GM21528 (cell line): ENCODE measurements around the gene MYBBP1A.

Experiments used
- ATAC-seq: cut with Tn5 transposase; IDR thresholded peaks from one replicate; pipeline ENCODE4 v1.9.1; 2021; ENCODE audit warnings: mild to moderate bottlenecking, moderate library complexity; ENCODE audit not compliant: unreplicated experiment, low FRiP score

MYBBP1A gene

DNA sequence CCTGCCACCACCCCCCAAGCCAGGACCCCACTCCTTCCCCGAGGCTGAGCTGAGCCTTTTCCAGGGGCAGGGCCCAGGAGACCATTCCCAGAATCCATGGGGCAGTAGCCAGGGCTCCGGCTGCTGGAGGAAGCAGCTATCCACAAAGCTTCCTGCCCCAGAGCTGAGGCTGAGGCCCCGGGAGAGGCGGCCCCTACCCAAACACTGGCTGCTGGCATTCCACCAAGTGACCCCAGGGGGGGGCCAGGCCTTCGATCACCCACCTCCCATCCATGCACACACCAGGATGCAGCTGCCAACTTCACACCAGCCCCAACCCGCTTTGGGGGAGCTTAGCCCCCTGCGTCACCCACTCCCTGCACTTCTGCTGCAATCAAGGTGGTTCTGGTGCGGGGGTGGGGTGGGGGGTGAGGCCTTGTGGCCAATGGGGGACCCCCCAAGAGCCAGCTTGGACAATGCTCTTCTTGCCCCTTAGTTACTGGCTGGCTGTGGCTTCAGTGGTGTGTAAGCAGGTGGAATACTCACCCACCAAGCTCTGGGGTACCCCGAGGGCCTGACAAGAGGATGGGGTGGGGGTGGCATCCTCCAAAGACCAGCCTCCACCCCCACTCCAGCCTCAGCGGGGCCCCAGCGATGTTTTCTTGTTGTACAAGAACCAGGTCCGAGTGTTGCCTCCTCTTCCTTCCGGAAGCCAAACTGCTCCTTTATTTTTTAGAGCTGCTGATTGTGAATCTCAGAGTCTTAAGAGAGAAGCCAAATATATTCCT lies 16.8 kb downstream of the MYBBP1A start:
- no peak for ATAC-seq

DNA sequence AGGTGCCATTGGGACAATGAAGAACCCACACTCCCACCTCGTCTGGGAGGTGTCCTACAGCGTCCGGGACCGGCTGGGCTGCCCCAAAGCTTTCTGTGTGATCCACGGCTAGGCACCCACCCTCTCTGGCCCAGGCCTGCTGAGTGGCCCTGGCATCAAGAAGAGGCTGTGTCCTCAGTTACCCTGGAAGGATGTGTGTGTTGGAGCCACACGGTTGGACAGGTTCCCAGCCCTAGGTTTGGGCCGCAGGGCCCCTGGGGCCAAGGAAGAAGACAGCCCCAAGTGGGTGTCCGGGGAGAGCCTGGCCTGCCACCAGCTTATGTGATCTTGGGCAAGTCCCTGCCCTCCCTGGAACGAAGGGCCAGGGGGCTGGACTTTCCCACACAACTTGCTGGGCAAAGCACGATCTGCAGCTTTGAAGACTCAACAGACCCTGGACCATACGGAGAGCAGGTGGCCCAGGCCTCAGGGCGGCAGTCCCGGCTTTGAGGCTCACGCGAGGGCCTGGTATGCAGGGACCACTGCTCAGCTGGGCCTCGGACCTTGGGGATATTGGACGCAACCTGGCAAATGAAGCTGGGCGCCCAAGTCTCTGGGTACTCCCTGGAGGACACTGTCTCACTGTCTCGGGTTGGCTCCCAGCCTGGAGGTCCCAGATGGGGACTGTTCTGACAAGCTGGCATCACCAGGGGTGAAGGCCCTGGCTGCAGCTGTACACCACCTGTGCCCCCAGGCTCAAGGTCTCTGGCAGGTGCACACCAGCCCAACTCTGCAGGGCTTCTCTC lies 17.5 kb downstream of the MYBBP1A start:
- ATAC-seq = no peak

DNA sequence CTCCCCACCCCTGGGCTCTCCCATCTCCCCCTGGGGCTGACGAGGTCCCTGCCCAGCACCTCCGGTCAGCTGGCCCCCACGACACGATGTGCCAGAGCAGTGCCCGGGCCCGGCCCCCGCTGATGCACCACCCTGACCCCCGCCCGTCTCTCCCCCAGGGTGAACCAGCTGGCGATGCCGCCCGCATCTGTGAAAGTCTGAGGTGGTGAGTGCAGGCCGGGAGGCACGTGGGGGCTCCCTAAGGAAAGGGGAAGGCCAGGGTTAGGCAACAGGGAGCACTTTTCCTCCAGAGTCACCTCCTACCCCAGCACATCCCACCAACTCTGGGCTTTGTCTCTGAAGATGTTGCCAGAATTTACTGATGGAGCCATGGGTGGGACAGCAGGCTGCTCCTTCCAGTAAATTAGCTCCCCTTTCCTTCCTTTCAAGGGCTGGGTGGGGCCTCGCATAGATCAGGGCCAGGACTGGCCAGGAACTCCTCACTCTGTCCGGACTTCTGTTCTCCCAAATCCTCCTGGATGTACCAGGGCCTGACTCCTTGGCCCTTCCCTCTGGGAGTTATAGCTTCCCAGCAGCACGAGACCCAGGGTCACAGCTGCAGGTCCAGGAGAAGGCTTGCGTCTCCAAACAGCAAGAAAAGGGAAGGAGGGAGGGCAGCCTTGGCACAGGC lies 18.3 kb downstream of the MYBBP1A start:
- no peak for ATAC-seq

DNA sequence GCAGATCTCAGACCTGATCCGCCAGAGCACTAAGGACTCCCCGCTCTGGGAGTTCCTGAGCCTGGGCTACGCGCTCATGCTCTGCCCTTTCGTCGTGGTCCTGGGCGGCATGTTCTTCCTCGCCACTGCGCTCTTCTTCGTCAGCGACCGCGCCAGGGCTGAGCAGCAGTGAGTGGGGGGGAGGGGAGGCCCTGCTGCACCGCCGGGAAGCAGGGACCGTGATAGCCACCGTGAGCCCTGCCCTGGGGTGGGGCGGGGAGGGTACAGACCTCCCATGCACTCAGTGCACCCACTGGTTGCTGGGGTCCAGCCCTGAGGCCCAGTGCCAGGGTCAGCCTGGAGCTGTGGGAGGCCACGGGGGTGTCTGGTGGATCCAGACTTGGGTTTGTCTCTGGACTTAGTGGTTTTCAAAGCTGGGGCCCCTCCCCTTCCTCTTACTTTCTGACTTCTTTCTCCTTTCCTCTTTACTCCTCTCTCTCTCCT lies 18.9 kb downstream of the MYBBP1A start:
- ATAC-seq = no peak

DNA sequence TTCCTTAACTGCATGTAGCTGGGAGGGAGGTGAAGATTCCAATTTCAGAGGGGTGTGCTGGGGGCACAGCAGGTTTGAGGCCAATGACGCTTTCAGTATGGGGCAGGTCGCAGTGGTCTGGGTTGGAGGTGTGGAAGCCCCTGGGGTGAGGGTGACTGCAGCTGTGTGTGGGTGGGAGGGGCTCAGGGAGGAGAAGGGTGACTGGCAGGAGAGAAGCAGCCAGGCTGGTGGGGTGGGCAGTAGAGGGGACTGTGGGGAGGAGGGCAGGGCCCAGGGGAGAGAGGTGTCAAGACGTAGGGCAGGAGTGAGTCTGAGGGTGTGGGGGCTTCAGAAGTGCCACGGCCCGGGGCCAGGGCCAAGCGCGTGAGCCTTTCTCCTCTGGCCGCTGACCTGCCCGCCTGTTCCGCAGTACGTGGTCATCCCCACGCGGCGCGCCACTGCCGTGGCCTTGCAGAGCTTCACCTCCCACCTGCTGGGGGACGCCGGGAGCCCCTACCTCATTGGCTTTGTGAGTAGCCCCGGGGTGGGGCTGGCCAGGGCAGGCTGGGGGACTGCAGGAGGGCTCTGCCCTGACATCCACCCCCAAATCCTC lies 19.4 kb downstream of the MYBBP1A start:
- ATAC-seq = no peak

DNA sequence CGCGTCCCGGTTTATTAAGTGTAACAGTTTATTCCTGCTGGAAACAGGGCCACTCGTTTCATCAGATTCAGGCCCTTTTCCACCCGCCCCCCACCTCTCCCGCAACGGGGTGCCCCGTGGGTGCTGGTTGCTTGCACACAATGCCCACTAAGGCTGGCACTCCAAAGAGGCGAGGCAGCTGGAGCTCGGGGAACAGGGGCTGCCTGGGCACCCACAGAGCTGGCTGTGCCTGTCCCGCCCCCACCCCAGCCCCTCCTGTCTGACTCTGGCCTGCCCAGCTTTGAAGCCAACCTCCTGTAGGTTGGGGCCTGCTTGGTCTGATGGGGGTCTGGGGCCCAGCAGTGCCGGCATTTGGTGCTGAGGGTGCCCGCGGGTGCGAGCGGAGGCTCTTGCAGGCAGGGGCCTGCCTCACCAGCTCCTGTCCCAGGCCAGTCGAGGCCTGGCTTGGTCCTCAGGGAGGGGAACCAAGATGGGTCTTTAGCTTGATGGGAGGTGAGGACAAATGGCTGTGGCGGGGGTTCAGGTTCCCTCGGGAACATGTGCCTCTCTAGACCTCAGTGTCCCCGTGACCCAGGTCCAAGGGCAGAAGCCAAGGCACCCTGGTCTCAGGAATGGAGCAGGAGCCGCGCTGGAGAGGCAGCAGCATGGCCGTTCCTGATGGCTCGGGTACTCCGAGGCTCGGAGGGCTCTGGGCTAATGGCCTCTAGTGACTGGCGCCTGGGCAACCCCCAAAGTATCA lies 20.1 kb downstream of the MYBBP1A start:
- ATAC-seq = no peak

DNA sequence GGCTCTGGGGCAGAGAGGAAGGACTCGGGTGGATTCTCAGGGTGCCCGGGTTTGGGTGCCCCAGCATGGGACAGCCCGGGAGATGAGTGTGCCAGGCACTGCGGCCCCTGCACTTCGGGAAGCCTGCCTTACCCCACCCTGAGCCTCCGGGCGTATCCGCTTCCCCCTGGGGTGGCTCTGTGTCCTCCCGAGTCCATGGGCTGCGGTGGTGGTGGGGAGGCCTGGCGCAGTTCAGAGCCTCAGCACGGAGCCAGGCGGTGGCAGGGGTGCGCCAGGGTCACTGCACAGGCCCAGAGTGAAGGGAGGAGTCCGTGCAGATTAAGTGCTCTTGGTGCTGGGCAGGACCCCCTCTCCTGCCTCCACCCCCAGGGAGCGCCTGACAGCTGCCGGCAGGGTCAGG lies 20.7 kb downstream of the MYBBP1A start:
- ATAC-seq = no peak

DNA sequence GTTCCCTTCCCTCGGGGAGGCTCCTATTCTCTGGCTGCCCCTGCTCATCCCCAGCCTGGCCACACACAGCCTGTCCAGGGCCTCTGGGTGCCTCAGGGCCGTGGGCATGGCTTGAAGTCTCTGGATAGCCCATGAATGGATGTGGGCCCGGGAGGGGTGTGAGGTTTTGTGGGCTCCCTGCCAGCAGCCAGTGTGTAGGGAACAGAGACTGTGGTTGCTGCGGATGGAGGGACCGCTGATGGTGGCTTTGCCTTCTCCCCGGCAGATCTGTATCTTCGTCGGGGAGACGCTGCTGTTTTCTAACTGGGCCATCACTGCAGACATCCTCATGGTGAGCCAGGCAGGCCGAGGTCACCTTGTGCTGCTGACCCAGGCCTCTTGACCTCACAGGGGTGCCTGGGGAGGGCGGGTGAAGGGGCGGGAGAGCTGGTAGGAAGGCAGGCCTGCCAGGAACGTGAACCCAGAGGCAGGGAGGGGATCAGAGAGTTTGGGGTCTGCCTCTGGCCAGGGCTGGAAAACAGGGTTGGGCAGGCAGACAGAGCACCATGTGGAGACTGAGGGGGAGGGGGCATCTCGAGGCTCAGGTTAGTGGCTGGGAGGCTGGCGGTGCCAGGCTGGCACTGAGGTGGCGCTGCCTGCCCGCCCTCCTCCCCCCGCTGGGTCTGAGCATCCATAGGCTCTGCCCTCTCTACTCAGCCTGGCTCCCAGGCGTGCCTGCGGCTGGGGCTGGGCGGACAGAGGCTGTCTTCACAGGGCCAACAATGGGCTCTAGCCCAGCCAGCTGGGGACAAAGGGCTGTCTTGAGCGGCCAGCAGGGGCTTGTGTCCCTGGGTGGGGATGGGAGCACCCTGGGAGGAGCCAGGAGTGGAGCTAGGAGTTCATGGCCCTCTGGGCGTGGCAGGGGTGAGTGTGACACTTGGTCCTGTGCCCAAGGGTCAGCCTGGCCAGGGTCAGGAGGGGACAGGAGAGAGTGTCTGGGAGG lies 21.4 kb downstream of the MYBBP1A start:
- no peak for ATAC-seq

DNA sequence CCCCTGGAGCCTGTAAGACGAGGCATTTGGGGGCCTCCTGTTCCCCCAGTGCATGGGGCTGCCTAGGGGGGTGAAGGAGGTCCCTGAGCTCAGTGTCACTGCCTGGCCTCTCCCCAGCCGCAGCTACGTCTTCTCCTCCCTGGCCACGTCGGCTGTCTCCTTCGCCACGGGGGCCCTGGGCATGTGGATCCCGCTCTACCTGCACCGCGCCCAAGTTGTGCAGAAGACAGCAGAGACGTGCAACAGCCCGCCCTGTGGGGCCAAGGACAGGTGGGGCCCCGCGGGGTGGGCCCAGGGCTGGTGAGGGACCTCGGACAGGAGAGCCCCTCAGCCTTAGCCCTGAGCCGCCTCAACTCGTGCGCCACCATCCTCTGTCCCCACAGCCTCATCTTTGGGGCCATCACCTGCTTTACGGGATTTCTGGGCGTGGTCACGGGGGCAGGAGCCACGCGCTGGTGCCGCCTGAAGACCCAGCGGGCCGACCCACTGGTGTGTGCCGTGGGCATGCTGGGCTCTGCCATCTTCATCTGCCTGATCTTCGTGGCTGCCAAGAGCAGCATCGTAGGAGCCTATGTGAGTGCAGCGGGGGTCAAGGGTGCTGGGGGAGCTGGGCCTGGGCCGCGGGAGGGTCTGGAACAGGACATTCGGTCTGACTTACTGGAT lies 22.2 kb downstream of the MYBBP1A start:
- no peak for ATAC-seq

DNA sequence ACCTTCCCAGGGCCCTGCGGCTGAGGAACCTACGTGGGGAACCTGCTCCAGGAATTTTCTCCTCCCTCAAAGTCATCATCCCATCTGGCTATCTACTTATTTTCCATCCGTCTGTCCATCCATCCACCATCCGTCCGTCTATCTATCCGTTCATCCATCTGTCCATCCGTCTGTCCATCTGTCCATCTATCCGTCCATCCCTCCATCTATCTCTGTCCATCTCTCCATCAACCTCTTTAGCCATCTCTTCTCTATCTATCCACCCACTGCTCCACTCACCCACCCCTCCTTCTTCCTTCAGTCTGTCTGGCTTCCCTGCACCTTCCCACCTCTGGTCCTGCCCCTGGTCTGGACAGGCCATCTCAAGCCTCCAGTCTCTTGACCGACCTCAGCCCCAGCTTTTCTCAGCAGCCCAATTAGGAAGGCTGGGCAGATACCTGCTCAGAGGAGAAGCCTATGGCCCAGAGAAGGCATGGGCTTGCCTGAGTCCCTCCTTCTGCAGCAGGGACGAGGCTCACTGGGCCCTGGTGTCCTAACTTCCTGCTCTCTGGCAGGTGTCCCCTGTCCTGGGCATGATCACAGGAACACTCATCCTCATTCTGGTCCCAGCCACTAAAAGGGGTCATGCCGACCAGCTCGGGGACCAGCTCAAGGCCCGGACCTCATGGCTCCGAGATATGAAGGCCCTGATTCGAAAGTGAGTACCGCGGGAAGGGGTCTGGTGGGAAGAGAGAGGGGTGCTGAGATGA lies 23.0 kb downstream of the MYBBP1A start:
- no peak for ATAC-seq

DNA sequence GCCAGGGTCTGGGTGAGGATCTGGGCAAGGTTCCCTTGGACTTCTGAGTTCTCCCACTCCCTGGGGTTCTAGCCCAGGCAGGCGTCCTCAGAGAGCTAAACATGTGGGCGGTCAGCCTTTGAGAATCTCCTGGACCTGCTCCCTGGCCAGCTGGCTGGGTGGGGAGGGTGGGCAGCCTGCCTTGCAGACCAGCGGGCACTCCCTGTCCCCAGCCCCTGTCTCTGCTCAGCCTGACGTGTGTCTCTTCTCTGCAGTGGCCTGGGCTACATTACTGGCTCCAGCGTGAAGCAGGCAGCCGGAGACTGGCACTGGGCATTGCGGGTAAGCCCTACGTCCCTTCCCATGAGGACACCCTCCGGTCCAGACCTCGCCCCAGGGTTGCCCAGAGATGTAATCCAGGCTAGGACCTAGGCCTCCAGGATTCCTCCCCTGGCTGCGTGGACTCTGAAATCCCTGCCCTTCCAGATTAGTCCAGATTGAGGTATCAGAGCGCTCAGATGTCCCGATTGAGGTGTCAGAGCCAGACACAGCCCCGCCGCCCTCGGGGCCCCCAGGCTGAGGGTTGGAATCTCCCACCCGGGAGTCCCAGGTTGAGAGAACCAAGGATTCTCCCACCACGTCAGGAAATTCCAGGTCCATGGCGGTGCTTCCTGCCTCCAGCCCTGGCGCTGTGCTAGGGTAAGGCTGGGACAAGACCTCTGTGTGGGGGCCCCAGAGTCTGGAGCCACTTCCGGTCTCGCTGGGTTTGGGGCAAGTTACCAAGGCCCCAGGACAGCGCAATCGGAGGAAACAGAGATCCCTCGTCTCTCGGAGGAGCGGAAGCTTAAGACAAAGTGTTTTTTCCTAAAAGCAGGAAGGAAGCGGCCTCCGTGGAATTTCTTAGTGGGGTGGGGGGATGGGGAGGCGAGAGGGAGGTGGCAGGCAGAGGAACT lies 24.1 kb downstream of the MYBBP1A start:
- ATAC-seq = no peak

DNA sequence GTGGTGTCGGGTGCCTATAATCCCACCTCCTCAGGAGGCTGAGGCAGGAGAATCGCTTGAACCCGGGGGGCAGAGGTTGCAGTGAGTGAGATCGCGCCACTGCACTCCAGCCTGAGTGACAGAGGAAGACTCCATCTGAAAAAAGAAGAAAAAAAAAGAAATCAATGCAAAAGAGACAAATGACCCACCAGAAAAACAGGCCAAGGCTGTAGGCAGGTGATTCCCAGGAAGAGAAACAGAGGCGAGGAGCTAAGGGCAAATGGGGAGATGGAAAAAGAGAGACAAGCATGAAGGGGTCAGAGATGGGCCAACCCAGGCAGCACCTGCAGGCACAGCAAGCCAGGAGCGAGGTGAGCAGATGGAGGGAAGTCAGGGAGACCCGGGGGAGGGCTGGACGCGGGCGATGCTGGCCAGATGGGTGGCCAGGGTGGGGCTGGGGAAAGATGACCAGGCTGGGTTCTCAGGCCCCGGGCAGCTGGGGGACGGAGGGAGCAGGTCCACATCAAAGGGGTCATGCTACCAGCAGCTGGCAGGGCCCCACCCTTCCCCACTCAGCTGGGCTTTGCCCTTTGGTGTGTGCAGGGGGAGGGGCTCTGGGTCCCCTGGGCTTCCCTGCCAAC lies 25.5 kb downstream of the MYBBP1A start:
- ATAC-seq = no peak

DNA sequence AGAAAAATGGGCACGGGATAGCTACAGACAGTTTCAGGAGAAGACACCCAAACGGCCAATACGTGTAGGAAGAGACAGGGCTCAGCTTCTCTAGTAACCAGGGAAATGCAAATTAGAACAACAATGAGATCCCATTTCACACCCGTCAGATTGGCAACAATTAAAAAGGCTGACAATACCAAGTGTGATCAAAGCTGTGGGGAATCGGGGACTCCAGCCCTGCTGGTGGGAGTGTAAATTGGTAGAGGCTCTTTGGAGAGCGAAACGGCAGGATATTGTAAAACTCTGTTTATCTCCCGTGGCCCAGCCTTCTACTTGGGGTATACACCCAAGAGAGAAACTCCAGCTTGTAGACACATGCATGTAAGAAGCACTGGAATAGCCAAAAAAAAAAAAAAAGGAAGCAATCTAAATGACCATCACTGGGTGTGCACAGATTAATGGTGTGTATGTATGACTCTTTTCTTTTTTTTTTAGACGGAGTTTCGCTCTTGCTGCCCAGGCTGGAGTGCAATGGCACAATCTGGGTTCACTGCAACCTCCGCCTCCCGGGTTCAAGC lies 27.5 kb downstream of the MYBBP1A start:
- ATAC-seq = no peak

DNA sequence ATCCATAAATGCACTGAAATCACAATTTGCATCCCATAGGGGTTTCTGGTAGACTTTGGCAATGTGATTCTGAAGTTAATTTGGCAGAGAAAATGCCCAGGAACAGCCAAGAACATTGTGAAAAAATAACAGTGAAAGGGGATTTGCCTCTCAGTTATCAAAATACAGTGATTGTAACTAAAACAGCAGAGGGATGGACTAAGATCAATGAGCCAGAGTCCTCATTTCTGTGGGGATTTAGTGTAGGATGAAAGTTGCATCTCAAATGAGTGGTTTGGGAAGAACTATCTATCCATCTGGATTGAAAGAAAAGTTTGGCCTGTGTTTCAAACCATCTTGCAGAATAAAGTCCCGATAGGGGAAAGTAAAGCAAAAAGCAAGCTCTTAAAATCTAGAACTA lies 28.1 kb downstream of the MYBBP1A start:
- ATAC-seq = no peak

DNA sequence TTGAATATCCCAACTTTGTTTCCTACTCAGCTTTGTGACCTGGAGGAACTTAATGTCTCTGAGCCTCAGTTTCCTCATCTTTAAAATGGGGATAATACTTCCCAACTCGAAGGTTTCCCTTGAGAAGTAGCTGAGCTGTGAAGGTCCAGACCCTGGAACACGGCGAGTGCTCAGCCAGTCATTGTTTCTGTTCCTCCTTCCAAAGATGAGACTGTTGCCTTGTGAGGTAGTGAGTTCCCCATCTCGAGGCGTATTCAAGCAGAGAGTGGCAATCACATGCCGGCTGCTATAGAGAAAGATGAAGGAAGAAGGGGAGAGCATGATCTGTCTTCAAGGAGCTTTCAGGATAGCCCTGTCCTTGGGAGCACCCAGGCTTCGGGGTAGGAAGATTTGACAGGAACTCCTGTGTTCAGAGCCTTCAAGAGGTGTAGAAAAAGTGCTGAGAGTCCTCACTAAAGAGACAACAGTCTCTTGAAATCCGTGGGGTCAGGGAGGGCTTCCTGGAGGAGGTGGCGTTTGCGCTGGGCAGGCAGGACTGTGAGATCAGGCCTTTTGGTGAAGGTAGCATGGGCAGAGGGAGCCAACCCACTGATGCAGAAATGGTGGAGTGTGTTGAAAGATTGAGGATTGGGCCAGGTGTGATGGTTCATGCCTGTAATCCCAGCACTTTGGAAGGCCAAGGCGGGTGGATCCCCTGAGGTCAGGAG lies 29.3 kb downstream of the MYBBP1A start:
- no peak for ATAC-seq
